Thymus (tissue), 11 donors: ENCODE results near the gene OR2G2. TPM values are rescaled to one million over a fixed set of nuclear protein-coding genes. Genes with fewer than 3 reads are reported as not detected.

Experiments used
- DNase-seq, 9 donors: peaks; one replicate each; pipeline ENCODE4 v3.0.0-alpha.2; 2013; ENCODE audit warnings: low spot score in 9 of 9, low read depth in 6 of 9, missing footprints in 1 of 9
- H3K27ac ChIP-seq, 2 donors: one replicate each; pipeline ENCODE4 v1.5.1; 2013; ENCODE audit warnings: control low read depth in 1 of 2, low read depth in 1 of 2, low read length in 1 of 2, mild to moderate bottlenecking in 1 of 2, moderate library complexity in 1 of 2
- H3K27me3 ChIP-seq, 2 donors: one replicate each; pipeline ENCODE4 v1.5.1; 2013; ENCODE audit warnings: low read length in 1 of 2; ENCODE audit not compliant: control insufficient read depth in 2 of 2, insufficient read depth in 1 of 2
- H3K36me3 ChIP-seq, 2 donors: one replicate each; pipeline ENCODE4 v1.5.1; 2013; ENCODE audit warnings: low read length in 1 of 2, mild to moderate bottlenecking in 1 of 2, moderate library complexity in 1 of 2; ENCODE audit not compliant: control insufficient read depth in 2 of 2, insufficient read depth in 2 of 2
- H3K4me1 ChIP-seq, 2 donors: one replicate each; pipeline ENCODE4 v1.5.1; 2013; ENCODE audit warnings: low read length in 2 of 2; ENCODE audit not compliant: control insufficient read depth in 2 of 2, insufficient read depth in 2 of 2
- H3K4me3 ChIP-seq, 2 donors: one replicate each; pipeline ENCODE4 v1.5.1; 2013; ENCODE audit warnings: low read length in 2 of 2, control low read depth in 1 of 2, mild to moderate bottlenecking in 1 of 2
- H3K9me3 ChIP-seq, 2 donors: one replicate each; pipeline ENCODE4 v1.5.1; 2013; ENCODE audit warnings: low read length in 1 of 2, mild to moderate bottlenecking in 1 of 2; ENCODE audit not compliant: control insufficient read depth in 2 of 2, insufficient read depth in 1 of 2
- WGBS: extraction: QIAGEN DNeasy Blood & Tissue Kit; methylation state at CpG from one replicate; pipeline ENCODE4 v1.1.7; 2013; 5-methylcytosine and 5-hydroxymethylcytosine counted together
- polyA plus RNA-seq: library from polyadenylated mRNA; stranded (reverse); fragments of 200-250 nt; gene quantifications from one replicate; pipeline ENCODE4 v1.2.3, GENCODE V29; 2013
- total RNA-seq: library from RNA; stranded (reverse); fragments of 120-200 nt; gene quantifications from one replicate; pipeline ENCODE4 v1.2.4, GENCODE V29; 2013
- donor health status: healthy.

Gene OR2G2
- total and polyA plus RNA-seq, 2 donors = 0.05 TPM; not detected in 1

DNA sequence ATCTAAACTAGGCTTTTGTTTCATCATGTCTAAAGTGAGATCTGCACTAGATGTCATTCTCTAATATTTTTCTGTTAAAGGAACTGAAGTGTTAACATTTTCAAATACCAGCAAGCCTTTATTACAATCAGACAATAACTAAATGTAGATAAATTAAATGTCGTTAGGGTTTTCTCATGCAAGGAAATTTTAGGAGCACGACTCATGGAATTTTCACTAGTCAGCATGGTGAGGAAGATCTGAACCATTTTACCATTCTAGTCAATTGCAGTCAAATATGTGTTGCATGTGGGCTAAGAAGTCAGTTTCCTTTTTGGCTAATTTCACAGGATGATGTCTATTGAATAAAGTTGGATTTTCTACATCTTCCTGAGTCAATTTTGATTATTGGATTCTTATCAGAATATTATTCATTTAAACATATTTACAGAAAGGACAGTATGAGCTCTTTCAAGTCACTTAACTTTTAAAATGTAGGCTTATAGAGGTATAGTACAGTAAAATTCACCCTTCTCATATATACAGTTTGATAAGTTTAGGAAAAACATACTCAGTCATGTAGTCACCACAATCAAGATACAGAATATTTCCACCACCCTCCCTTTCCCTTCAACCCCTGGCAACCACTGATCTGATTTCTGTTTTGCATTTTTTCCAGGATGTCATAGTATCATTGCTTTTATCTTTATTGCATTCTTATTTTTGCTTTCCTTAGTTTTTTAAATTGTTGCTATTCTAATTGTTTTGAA is 30.1 kb upstream of the OR2G2 start:
- 97% methylated on average over 2 of the region's 2 CpGs for WGBS
- Histone ChIP-seq H3K27me3 (no peaks in the 10 kb centered on the region), H3K27ac (no peak overlapping the region), H3K36me3 (no peaks in the 10 kb centered on the region), H3K4me1 (no peaks in the 10 kb centered on the region), H3K9me3 (no peaks in the 10 kb centered on the region), H3K4me3 (no peak overlapping the region)
- no peak for DNase-seq

DNA sequence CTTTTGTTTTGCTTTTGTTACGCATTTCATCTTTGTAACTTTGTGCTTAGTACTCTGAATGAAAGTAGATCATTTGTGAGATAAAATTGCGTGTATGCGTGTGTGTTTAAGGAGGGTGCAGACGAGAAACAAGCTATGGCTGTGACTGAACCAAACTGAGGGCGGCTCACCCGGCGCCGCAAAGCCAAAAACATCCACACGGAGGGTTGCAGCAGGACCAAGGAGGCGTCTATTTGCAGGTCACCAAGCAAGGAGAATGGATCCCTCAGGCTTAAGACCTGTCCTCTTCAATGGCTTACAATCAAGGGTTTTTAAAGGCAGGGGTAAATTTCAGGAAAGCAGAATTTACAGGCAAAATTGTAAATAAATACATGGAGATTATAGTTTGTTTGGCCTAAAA is 26.4 kb upstream of the OR2G2 start:
- no peak for DNase-seq

DNA sequence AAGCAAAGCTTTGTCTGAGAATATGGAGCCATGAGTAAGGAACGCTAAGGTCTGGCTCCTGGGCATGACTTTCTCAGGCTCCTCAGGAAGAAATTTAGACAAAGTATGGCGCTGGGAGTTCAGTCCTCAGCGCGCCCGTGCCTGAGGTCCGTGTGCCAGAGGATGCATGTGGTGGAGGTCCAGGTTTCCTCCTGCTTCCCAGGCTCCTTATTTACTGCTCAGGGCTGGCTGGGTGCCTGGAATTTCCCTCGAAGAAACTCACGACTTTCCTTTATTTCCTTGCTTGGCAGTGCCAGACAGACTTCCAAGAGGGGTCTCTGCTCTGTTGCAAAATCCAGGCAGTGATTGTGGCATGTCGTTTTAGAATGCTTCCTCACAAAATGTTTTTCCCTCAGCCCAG is 26.0 kb upstream of the OR2G2 start:
- no peak overlapping the region for H3K27ac ChIP-seq
- H3K36me3 ChIP-seq = no peaks in the 10 kb centered on the region
- no peaks in the 10 kb centered on the region for H3K4me1 ChIP-seq
- no peak for DNase-seq
- WGBS = 93% methylated on average over 9 of the region's 9 CpGs
- H3K9me3 ChIP-seq = no peaks in the 10 kb centered on the region
- H3K27me3 ChIP-seq = no peaks in the 10 kb centered on the region
- no peak overlapping the region for H3K4me3 ChIP-seq

More for the DNA sequence above, 26.4 kb upstream of the OR2G2 start:
- Histone ChIP-seq H3K27ac (no peak overlapping the region), H3K9me3 (no peaks in the 10 kb centered on the region), H3K4me1 (no peaks in the 10 kb centered on the region), H3K36me3 (no peaks in the 10 kb centered on the region), H3K4me3 (no peak overlapping the region), H3K27me3 (no peaks in the 10 kb centered on the region)
- WGBS = 85% methylated on average over 10 of the region's 10 CpGs

DNA sequence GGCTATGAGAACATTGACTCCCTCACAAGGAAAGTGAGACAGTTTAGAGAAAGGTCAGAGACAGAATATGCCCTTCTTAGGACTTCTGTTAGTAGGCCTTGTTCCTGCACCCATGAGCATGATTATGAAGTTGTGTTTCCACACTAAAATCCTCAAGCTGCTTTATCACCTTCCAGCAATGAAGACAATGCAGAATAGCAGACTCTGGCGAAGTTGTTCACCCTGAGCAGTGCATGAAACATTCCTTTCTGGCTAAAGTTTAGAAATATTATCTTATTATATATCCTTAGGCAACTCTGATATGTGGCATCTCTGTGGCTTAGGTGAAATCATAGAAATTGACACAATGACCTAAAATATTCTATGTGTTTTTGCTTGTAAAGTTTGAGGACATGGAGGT is 13.9 kb upstream of the OR2G2 start:
- Histone ChIP-seq H3K36me3 (no peaks in the 10 kb centered on the region), H3K4me3 (no peak overlapping the region), H3K27ac (no peak overlapping the region), H3K4me1 (no peaks in the 10 kb centered on the region), H3K27me3 (no peaks in the 10 kb centered on the region), H3K9me3 (no peaks in the 10 kb centered on the region)
- WGBS = 86% methylated on average over 1 of the region's 1 CpG
- no peak for DNase-seq

DNA sequence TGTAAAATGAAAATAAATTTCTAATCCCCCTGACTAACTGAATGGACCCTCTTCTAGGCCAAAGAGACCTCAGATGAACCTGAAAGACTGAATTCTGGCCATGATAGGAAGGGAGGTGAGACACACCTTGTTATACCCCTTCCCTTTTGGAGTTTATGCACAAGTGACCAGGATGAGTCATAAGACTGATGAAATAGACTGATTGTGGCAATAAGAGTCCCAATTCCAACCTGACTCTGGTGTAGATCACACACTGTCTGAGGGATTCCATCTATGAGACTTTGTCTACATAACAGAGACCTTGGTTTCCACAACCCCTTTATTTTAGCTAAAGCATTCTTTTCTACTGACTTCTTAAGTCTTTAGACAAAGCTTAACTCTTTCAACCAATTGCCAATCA is 13.5 kb upstream of the OR2G2 start:
- no peaks in the 10 kb centered on the region for H3K36me3 ChIP-seq
- no peaks in the 10 kb centered on the region for H3K9me3 ChIP-seq
- no peak overlapping the region for H3K4me3 ChIP-seq
- DNase-seq = no peak
- H3K27ac ChIP-seq = no peak overlapping the region
- H3K4me1 ChIP-seq = no peaks in the 10 kb centered on the region
- H3K27me3 ChIP-seq = no peaks in the 10 kb centered on the region

DNA sequence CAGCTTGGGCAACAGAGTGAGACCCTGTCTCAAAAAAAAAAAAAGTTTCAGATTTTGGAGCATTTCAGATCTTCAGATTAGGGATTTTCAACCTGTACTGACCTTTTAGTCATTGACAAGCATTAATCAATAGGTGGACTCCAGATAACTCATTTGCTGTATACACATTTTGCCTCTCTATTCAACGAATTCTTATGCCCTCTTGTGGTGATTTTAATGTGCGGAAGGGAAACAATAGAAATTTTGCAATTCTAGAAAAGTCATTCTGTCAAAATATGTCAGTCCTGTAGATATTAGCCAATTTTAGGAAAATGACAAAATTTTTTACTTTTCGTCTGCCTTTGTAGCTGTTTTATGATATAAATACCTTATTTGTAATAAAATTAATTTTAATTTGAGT is 11.6 kb upstream of the OR2G2 start:
- DNase-seq = peak in 4 of 9 donors; percentile 4 to 41 (median 15)
- no peak overlapping the region for H3K27ac ChIP-seq
- H3K4me1 ChIP-seq = no peaks in the 10 kb centered on the region
- no peaks in the 10 kb centered on the region for H3K9me3 ChIP-seq
- no peak overlapping the region for H3K4me3 ChIP-seq
- WGBS = 64% methylated on average over 3 of the region's 3 CpGs
- H3K27me3 ChIP-seq = no peaks in the 10 kb centered on the region
- H3K36me3 ChIP-seq = no peaks in the 10 kb centered on the region

DNA sequence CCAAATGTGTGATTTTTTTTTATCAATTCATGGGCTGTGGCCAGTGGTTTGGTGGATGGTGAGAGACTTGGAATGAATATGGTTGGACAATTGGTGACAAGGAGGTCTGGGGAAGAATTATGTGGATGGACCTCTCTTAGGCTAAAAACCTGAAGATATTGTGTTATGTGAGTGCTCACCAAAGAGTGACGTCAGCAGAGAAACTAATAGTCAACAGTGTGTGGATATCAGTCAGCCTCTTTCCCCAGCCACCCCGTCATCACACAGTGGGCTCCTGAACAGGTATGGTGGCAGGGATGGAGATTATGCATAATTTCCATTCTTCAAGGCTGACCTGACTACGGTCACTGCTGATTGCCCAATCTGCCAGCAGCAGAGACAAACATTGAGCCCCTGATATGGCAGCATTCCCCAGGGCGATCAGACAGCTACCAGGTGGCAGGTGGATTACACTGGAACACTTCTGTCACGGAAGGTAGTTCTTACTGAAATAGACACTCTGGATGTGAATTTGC is 9.2 kb upstream of the OR2G2 start:
- no peaks in the 10 kb centered on the region for H3K36me3 ChIP-seq
- 95% methylated on average over 5 of the region's 5 CpGs for WGBS
- no peaks in the 10 kb centered on the region for H3K9me3 ChIP-seq
- DNase-seq = no peak
- H3K27ac ChIP-seq = no peak overlapping the region
- no peaks in the 10 kb centered on the region for H3K4me1 ChIP-seq
- H3K27me3 ChIP-seq = no peaks in the 10 kb centered on the region
- H3K4me3 ChIP-seq = no peak overlapping the region

DNA sequence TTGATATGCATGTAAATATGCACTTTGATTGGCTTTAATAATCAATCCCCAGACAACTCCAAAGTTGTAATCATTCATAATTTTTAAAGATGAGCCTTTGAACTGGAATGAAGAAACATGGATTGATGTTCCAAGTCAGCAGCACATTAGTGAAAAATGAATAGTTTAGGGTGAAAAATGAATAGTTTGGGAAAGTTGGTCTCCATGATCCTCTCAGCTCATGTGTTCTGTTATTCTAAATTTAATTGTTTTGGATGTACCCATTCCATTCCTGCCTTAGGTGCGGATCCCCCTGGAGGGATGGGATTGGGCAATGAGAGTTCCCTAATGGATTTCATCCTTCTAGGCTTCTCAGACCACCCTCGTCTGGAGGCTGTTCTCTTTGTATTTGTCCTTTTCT is 17.1 kb downstream of the OR2G2 start, which contains the start of gene OR2G3:
OR2G3 (plus strand) TSS at position 301 of the 400 bp plus-strand sequence; CDS start at position 301, 0 bp downstream.
- Histone ChIP-seq H3K27me3 (no peaks in the 10 kb centered on the region), H3K27ac (no peak within 1 kb of the TSS), H3K4me1 (no peaks in the 10 kb centered on the region), H3K4me3 (no peak within 1 kb of the TSS), H3K36me3 (no peaks in the 10 kb centered on the region), H3K9me3 (no peaks in the 10 kb centered on the region)
- WGBS = 95% methylated on average over 2 of the region's 2 CpGs
- no peak for DNase-seq

DNA sequence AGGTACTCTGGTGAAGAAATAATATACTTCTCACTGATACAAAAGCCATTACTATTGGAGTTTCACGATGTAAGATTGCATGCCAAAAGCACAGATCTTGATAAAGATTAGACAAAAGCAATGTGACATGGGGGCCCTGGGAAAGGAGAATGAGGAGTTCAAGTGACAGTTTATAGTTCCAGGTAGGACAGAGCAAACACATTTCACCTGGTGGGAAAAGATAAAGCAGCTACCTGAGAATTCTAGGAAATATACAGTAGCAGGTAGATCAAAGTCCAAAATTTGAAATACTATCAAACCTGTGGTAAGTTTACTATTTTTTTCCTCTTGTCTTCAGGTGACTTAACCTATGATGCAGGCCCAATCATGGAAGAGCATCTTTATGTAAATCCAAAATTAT is 25.2 kb downstream of the OR2G2 start:
- Histone ChIP-seq H3K27ac (no peak overlapping the region), H3K36me3 (no peaks in the 10 kb centered on the region), H3K9me3 (no peaks in the 10 kb centered on the region), H3K4me1 (no peaks in the 10 kb centered on the region), H3K4me3 (no peak overlapping the region), H3K27me3 (no peaks in the 10 kb centered on the region)
- DNase-seq = no peak
- 94% methylated on average over 1 of the region's 1 CpG for WGBS
